UCSD-AML1 (cell line): Measurements from ENCODE around the gene MRRF.

ENCODE experiments used
- DNase-seq: peaks from one replicate; lab custom pipeline; 2025; ENCODE audit not compliant: unreplicated experiment; lab: John Stamatoyannopoulos, UW

The MRRF gene

GRCh38 chr9:122264360-122265148 lies at the start of gene MRRF, which contains the start of gene RBM18:
TSS of gene MRRF (plus strand) at chr9:122264882. CDS start at chr9:122270892, 6,010 bp downstream.
TSS of gene RBM18 (minus strand) at chr9:122264840. CDS start at chr9:122261492, 3,348 bp downstream.
- DNase-seq = peak; percentile 92

GRCh38 chr9:122215663-122216062 lies 49.0 kb upstream of the MRRF start:
- no peak for DNase-seq

DNA sequence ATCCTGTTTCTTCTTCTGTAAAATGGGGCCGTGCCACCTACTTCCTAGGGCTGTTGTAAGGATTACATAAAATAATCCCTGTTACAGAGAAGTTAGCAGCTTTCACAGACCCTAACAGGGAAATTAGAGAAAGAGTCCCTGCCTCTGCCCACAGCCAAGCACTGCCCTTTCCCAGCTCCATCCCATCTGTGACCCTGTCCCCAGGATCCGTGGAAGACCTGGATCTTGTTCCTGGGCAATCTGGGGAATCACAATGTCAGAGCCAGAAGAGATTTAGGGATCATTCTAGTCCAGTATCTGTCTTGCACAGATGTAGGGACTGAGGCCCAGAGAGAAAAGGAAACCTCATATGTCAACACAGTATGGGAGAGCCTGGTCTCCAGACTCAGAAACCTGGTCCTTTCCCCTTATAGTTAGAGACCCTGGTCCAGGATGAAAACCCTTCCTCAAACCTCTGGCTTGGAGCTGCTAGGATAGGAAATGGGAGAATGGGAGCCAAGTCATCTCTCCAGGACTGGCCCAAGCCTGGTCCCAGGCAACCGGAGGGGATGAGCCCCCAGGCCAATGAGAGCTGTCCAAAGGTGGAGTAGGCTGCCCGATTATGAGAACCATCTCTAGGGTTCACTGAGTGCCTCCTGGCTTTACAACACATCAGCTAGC lies 48.4 kb upstream of the MRRF start:
- no peak for DNase-seq

GRCh38 chr9:122216798-122217418 lies 47.8 kb upstream of the MRRF start:
- no peak for DNase-seq

DNA sequence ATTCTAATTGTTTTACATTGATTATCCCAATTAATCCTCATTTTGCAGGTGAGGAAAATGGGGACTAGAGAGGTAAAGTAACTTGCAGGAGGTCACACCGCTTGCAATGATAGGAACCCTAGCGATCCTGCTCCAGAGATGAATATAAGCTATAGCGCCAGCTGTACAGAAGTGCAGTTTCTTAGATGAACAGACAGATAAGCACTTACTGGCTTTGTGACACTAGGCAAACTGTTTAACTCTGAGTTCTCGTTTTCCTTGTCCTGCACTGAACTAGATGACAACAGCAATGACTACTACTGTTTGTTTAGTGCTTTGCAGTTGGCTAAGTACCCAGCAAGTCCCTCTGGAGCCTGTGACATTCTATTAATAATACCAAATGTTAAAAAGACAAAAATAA lies 47.0 kb upstream of the MRRF start:
- DNase-seq = no peak

DNA sequence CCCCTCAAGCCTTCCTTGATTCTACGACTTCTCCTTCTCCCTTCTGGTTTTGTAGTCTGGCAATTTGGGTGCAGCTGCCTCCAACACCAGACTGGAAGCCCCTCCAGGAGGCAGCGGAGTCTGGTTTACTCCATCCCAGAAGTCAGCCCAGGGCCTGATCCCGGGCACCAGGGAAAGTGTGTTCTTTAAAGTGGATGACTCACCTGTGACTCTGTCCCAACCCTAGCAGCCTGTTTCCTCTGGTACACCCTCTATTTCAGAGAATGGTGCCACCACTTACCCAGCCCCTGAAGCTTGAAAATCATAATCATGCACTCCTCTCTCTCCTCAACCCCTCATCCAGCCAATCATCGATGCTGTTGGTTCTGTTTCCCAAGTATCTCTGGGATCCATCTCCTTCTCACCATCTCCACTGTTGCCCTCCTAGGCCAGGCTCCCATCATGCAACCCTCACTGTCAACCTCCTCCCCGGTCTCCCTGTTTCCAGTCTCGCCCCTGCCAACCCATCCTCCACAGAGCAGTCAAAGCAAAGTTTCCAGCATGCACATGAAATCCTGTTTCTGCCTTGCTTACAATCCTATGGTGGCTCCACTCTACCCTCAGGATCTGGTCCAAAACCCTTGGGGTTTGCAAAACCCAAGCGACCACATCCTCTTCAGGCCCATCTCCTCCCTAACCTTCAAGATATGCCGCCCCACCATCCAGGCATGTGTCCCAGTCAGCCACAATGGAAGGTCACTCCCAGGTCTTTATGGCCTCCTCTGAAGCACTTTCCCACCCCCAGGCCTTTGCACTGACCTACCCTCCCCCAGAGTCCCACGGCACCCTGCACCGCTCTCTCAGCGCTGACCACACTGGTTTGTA lies 46.4 kb upstream of the MRRF start:
- peak; percentile 63 for DNase-seq

DNA sequence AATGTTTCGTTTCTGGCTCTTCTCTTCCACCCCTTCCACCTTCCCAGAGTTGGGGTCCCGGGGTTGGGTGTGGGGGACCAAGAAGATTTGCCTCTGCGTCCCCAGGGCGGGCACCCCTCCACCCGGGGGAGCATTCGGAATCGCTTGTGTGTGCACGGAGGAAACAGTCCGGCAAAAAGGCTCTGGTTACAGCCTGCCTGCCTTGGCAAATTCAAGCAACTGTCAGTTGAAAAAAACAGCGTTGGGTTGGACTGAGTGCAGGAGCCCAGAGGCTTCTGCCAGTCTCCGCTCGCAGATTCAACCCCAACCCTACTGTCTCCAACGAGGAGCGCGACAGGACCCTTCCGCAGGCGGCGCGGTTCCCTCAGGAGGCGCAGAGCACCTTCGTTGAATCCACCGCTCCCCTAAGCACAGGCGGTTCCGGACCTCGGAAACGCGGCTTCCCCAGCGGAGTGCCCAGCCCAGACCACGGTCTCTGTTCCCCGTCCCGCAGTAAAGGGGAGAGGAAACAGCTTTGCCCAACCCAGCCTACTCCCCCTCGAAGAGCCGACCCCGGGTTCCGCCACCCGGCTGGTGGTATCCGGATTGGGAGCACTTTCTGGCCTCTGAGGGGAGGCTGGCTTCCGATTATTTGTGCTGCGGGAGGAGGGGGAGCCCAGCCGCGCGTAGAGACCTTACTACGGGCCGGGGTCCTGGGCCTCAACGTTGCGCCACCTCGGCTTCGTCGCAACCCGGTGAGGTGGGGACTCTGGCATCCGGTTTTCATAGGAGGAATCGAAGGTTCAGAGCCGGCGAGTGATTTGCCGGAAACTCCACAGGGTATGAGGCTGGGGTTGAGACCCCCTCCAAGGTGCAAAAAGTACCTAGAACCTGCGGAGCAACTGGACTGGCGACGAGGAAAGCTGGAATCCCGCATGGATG lies 45.5 kb upstream of the MRRF start:
- DNase-seq = peak; percentile 90

DNA sequence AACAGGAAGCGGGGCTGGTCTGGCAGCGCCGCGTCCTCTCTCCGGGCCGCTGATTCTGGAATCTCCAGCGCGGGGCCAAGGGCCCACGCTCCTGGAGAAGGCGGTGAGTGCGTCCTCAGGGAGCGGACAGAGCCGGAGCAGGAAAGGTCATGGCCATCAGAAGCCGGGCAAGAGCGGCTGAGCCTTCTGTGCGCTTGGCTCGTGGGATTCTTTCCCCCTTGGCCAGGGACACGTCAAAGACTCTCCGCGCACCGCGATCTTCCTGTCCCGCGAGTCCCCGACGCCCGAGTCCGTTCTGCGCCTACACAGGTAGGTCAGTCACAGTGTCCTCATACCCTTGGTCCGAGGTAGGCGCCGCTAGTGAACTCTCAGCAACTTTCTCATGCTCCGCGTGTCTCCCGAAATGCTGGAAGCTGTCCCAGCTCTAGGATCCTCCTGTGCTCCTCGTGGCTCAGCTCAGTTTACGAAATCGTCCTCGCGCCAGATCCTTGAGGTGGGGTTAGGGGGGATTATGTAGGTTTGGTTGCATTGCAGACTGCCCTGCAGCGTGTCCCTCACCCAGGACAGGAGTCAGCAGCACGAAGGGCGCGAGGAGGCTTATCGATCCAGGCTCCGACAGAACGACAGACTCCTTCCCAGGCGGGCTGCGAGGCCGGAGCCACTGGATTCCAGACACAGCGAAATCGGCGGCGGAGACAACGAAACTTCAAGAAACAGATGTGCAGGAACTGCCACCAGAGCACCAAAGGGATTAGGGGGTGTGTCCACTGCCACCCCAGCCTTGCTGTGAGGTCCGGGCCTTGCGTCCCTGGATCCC lies 44.6 kb upstream of the MRRF start:
- DNase-seq = no peak

- DNase-seq = no peak
Measured at GRCh38 chr9:122220673-122221182, 44.0 kb upstream of the MRRF start.

- no peak for DNase-seq
Measured at GRCh38 chr9:122221183-122221811, 43.4 kb upstream of the MRRF start.

- peak; percentile 38 for DNase-seq
Measured at GRCh38 chr9:122222791-122223190, 41.9 kb upstream of the MRRF start.

GRCh38 chr9:122223435-122223834 lies 41.2 kb upstream of the MRRF start:
- no peak for DNase-seq

GRCh38 chr9:122225312-122226141 lies 39.2 kb upstream of the MRRF start:
- DNase-seq = no peak

- DNase-seq = no peak
Measured at GRCh38 chr9:122226142-122226757, 38.4 kb upstream of the MRRF start.

DNA sequence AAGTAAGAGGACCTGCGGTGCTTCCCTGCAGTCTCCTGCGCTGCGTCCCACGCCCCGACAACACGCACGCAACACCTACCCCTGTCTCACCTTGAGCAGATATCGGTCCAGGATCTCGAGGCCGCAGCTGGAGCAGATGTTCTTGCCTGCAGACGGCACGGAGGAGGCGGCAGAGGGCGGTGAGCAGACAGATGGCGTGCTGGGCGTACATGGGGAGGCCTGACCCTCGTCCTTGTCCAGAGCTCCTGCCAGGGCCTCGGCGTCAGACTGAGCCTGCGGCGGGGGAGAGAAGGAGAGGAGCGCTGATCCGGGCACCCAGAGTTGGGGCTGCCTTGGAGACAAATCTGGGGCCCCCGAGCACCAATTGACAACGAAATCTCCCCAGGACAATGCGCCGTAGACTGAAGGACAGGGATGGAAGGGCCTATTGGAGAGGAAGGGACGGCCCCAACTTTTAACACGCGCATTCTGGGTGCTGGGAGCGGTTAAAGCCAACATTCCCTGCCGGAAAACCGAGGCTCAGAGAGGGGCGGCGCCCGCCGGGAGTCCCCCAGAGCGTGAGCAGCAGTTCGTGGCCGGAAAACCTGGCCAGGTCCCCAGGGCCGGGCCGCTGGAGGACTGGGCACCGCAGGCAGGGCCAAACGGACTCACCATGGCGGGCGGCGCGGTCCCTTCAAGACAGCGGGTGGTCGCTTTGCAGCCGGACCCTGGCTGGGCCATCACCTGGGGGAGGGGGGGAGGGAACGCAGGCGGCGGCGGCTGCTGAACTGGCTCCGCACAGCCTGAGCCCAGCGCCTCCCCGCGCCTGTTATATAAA lies 37.7 kb upstream of the MRRF start:
- DNase-seq = no peak

GRCh38 chr9:122227575-122227900 lies 37.1 kb upstream of the MRRF start:
- no peak for DNase-seq
